Fibroblast of pulmonary artery (primary cell): ENCODE data around the gene RASD1.

Source experiments
- DNase-seq: peaks from one replicate; pipeline ENCODE4 v3.0.0-alpha.2; 2010; ENCODE audit warnings: low read depth
- H3K4me3 ChIP-seq: replicated peaks from 2 replicates; pipeline ENCODE4 v1.5.1; 2011; ENCODE audit warnings: low read depth, mild to moderate bottlenecking, control low read depth, low read length, moderate library complexity
- TF ChIP-seq, protein P1 (sequence below): IDR thresholded peaks from 2 replicates; pipeline ENCODE4 v1.5.1; 2011; ENCODE audit warnings: mild to moderate bottlenecking, control low read depth, low read length, inconsistent platforms; ENCODE audit errors: missing control alignments

The RASD1 gene

GRCh38 chr17:17497065-17497844 lies 1.1 kb upstream of the RASD1 start:
- no peak overlapping the region for H3K4me3 ChIP-seq
- no peak for DNase-seq
- TF ChIP-seq, protein P1, sequence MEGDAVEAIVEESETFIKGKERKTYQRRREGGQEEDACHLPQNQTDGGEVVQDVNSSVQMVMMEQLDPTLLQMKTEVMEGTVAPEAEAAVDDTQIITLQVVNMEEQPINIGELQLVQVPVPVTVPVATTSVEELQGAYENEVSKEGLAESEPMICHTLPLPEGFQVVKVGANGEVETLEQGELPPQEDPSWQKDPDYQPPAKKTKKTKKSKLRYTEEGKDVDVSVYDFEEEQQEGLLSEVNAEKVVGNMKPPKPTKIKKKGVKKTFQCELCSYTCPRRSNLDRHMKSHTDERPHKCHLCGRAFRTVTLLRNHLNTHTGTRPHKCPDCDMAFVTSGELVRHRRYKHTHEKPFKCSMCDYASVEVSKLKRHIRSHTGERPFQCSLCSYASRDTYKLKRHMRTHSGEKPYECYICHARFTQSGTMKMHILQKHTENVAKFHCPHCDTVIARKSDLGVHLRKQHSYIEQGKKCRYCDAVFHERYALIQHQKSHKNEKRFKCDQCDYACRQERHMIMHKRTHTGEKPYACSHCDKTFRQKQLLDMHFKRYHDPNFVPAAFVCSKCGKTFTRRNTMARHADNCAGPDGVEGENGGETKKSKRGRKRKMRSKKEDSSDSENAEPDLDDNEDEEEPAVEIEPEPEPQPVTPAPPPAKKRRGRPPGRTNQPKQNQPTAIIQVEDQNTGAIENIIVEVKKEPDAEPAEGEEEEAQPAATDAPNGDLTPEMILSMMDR: no peak

GRCh38 chr17:17495536-17496188 lies 533 bp downstream of the RASD1 start:
- peak; percentile 27 for DNase-seq
- TF ChIP-seq, protein P1: no peak
- peak overlapping the region; percentile 62 for H3K4me3 ChIP-seq

- peak; percentile 45 for DNase-seq
- H3K4me3 ChIP-seq: peak overlapping the region; percentile 62
- TF ChIP-seq, protein P1: no peak
These were observed 1.2 kb downstream of the RASD1 start for GRCh38 chr17:17494870-17495535.

GRCh38 chr17:17494499-17494869 lies 1.7 kb downstream of the RASD1 start:
- H3K4me3 ChIP-seq: peak overlapping the region; percentile 62
- TF ChIP-seq, protein P1: no peak
- peak; percentile 9 for DNase-seq

- TF ChIP-seq, protein P1: no peak
- no peak overlapping the region for H3K4me3 ChIP-seq
- DNase-seq: no peak
These were observed 2.2 kb downstream of the RASD1 start for GRCh38 chr17:17493986-17494466.

DNA sequence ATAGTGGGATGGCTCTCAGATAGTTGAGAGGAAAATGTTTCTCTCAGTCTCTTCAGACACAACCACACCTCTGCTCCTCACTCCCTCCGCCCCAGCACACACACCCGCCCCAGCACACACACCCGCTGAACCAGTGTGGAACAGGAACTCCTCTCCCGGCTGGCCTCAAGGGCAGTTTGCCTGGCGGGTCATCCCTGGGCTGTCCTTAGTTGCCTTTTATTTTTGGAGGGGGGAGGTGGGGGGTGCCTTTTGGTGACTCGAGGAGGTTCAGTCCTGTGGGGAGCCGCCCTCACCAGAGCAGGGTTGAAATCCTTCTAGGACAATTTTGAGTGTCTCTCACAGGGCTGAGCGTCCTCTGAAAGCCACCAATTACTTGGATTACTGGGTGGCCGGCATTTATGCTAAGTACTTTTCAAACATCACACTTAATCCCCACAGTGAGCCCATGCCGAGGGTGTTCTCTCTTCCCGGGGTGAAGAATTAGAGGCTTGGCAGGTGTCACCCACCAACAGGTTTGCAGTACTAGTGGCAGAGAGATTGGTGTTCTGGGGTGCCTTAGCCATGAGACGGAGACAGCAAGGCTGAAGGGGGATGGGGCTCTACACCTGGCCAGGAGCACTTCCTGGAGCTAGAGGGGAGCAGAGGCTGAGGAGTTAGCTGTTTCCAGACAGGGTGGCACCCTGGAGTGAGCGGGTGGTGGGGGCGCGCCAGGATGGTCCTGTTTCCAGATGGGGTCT lies 2.8 kb downstream of the RASD1 start:
- TF ChIP-seq, protein P1: no peak
- no peak overlapping the region for H3K4me3 ChIP-seq
- no peak for DNase-seq
